ENCODE data around the gene SGMS1. TPM values are rescaled to one million over a fixed set of nuclear protein-coding genes. Genes with fewer than 3 reads are reported as not detected.

SGMS1 gene
- total RNA-seq, 2 experiments from 2014 or later, result 20.4 to 21.0 TPM

DNA sequence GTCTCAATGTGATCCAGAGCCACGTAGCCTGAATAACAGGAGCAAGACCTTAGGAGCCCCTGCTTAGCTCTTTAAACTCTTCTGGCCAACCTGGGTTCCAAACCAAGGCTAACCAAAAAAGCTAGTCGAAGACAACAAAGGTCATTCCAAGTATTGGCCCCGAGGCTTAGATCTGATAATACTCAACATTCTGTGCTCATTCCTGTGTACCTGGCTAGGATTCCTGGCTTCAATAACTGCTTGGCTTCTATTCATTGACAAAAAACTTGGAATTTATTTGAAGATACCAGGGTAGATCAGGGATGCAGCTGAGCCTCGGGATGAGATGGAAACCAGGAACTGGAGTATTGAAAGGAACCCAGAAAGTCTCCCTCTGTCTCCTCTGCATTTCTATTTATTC, 4.1 kb upstream of the SGMS1 start:
- Mint-ChIP-seq H3K27ac (no peak overlapping the region), H3K4me3 (no peak overlapping the region), H3K9me3 (no peaks in the 10 kb centered on the region), H3K36me3 (peaks cover 10% of the 10 kb centered on the region), H3K4me1 (peaks cover 10% of the 10 kb centered on the region), H3K27me3 (no peaks in the 10 kb centered on the region)
- ATAC-seq (ENCODE audit: low read depth), result no peak
- POLR2A ChIA-PET, result interaction anchor here (1.4 kb wide), 1 partner anchor 9 kb away, joined by 4 read pairs; no protein-coding TSS in a partner anchor
- DNase-seq, result no peak

DNA sequence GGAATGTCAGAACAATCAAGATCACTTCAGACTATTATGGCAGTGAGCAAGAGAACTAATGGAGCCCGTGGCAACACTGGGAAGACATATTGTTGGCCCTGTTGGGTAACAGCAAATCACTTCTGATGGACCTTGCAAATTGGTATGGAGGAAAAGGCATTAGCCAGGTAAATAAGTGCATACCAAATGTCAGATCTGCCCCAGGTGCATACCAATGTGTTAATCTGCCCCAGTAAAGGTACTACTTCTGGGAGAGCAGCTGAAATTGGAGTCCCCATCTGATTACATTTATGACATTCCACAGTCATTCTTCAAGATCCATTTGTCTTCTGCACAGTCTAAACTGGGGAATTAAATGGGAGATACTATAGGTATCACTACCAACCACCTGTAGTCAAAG, 3.7 kb upstream of the SGMS1 start:
- POLR2A ChIA-PET, result interaction anchor here (1.4 kb wide), 1 partner anchor 9 kb away, joined by 4 read pairs; no protein-coding TSS in a partner anchor
- Mint-ChIP-seq H3K27me3 (no peaks in the 10 kb centered on the region), H3K36me3 (peaks cover 10% of the 10 kb centered on the region), H3K4me1 (peaks cover 10% of the 10 kb centered on the region), H3K4me3 (no peak overlapping the region), H3K9me3 (no peaks in the 10 kb centered on the region), H3K27ac (no peak overlapping the region)
- no peak for DNase-seq
- ATAC-seq (ENCODE audit: low read depth), result no peak

DNA sequence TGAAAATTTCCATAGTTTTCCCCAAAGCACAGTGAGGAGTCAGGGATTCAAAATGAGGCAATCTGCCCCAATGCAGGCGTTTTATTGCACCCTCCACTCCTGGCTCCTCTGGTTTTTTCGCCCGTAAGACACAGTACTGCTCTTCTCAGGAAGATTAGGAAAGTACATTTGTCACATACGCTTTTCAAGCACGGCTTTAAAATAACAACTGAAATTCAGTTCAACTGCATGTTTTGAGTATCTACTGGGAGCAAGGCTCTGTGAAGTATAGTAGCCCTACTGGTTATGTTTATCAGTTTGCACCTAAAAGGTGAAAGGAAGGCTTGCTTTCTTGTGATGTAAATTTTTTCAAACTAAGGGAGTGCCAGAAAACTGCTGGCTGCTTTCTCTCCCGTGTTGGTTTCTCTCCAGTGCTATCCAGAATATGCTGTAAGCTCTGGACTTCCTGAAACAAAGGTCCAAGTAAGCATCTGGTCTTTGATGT, 1.9 kb upstream of the SGMS1 start:
- Mint-ChIP-seq H3K9me3 (no peaks in the 10 kb centered on the region), H3K4me1 (peaks cover 15% of the 10 kb centered on the region), H3K4me3 (peak overlapping the region; percentile 89), H3K27me3 (no peaks in the 10 kb centered on the region), H3K36me3 (peaks cover 10% of the 10 kb centered on the region), H3K27ac (peak overlapping the region; percentile 93)
- ATAC-seq (ENCODE audit: low read depth) (no peak), DNase-seq (no peak)
- POLR2A ChIA-PET, result interaction anchor here (1.7 to 2.4 kb wide), 2 partner anchors 11 to 34 kb away, joined by 14 to 26 read pairs; no protein-coding TSS in a partner anchor

DNA sequence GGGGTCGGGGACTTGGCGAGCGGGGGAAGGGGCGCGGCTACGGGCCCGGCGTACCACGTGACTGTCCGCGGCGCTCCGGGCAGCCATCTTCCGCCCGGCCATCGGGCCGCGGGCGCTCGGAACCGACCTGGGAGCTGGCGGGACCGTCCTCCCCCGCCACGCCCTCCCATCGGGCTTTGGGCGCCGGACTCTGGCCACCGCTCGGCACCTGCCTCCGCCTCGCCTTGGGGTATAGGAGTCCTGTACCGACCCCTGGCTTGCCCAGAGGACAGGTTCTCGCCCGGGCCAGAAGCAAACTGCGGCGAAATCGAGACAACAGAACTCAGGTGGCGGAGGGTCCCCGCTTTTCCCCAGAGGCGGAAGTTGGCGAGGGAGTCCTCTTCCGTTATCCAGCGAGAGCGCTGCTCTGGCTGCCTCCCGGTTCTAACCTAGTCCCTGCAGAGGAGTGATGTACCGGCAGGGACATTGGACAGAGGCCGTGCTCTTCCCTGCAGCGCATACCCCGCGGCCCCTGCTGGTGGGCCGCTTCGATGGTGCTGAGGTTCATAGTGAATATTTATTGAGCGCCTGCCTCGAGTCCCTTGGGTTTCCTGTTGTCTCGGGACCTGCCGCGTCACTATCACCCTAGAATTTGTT, 1.2 kb upstream of the SGMS1 start:
- Mint-ChIP-seq H3K27me3 (no peaks in the 10 kb centered on the region), H3K4me3 (peak overlapping the region; percentile 89), H3K36me3 (peaks cover 9% of the 10 kb centered on the region), H3K27ac (peak overlapping the region; percentile 93), H3K4me1 (peaks cover 20% of the 10 kb centered on the region), H3K9me3 (no peaks in the 10 kb centered on the region)
- DNase-seq (no peak), ATAC-seq (ENCODE audit: low read depth) (peak; percentile 45)
- POLR2A ChIA-PET, result interaction anchor here (1.0 to 2.5 kb wide), 5 partner anchors 12 to 81 kb away, joined by 3 to 26 read pairs (median 10); no protein-coding TSS in a partner anchor

DNA sequence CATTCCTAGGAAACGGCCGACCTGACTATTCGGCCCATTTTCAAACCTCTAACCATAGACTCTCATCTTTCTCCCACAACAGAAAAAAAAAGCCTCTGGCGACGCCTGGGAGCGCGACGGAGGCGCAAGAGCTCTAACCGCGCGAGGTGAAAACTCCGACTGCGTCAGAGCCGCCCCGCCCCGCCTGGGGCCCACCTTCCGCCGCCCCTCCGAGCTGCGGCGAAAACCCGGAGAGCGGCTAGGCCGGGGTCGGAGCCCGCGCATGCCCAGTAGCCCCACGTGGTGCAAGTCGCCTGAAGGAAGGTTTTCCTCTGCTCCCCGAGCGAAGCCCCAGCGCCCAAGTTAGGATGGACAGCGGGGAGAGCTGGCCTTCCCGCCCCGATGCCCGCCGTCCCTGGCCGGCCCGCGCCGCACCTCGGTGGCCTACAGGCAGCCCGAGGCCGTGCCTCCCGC, 683 bp upstream of the SGMS1 start:
- POLR2A ChIA-PET, result interaction anchor here (1.0 to 2.5 kb wide), 5 partner anchors 13 to 80 kb away, joined by 3 to 26 read pairs (median 10); no protein-coding TSS in a partner anchor

DNA sequence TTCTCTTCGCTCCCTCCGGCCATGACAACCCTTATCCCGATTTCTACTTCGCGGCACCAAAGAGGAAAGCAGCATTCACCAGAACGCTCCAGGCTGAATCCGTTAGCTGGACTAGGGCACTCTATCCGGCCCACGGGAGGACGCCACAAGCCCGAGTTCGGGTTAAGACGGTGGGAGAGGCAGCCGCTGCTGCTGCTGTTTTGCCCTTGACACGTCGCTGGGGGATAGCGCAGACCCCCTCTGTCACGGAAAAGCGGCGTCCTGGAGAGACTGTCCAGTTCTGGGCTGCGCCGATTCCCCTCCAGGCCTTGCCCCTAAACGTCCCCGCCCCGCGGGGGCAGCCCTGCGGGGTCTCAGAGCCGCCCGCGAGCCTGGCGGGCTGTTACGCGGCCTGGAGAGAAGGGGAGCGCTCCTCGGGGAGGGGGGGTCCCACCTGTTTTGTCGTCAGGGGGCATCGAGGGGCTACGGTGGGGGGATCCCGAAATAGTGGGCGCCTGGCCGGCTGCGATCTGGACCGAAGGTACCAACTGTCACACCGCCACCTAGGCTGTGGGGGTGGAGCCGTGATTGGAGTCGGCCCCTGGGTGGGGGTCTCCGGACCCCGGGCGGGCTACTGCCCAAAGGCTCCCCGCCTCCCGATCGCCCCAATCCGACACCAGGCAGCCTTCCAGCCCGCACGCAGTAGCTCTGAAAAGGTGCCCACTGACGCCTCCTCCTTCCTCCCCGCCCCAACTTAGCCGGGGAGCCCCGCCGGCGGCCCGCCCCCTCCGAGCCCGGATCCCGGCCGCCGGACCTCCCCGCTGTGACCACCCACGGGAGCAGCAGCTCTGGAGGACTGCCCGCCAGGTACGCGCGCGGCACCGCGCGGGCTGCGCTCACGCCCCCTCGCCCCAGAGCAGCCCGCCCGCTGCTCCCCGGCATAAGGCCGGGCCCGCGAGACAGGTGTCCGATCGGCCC, 772 bp downstream of the SGMS1 start:
- POLR2A ChIA-PET, result interaction anchor here (1.6 to 2.5 kb wide), 3 partner anchors 10 to 79 kb away, joined by 4 to 10 read pairs (median 9); no protein-coding TSS in a partner anchor
- no peaks in the 10 kb centered on the region for H3K9me3 Mint-ChIP-seq
- peaks cover 30% of the 10 kb centered on the region for H3K4me1 Mint-ChIP-seq
- DNase-seq (peak; percentile 57), ATAC-seq (ENCODE audit: low read depth) (peak; percentile 12)
- no peaks in the 10 kb centered on the region for H3K27me3 Mint-ChIP-seq
- peak overlapping the region; percentile 88 for H3K4me3 Mint-ChIP-seq
- H3K36me3 Mint-ChIP-seq, result peaks cover 9% of the 10 kb centered on the region
- H3K27ac Mint-ChIP-seq, result peak overlapping the region; percentile 96

More for the DNA sequence above, 683 bp upstream of the SGMS1 start:
- Mint-ChIP-seq H3K36me3 (peaks cover 9% of the 10 kb centered on the region), H3K9me3 (no peaks in the 10 kb centered on the region), H3K27ac (peak overlapping the region; percentile 96), H3K4me1 (peaks cover 23% of the 10 kb centered on the region), H3K4me3 (peak overlapping the region; percentile 88), H3K27me3 (no peaks in the 10 kb centered on the region)
- ATAC-seq (ENCODE audit: low read depth) (peak; percentile 65), DNase-seq (peak; percentile 98)

DNA sequence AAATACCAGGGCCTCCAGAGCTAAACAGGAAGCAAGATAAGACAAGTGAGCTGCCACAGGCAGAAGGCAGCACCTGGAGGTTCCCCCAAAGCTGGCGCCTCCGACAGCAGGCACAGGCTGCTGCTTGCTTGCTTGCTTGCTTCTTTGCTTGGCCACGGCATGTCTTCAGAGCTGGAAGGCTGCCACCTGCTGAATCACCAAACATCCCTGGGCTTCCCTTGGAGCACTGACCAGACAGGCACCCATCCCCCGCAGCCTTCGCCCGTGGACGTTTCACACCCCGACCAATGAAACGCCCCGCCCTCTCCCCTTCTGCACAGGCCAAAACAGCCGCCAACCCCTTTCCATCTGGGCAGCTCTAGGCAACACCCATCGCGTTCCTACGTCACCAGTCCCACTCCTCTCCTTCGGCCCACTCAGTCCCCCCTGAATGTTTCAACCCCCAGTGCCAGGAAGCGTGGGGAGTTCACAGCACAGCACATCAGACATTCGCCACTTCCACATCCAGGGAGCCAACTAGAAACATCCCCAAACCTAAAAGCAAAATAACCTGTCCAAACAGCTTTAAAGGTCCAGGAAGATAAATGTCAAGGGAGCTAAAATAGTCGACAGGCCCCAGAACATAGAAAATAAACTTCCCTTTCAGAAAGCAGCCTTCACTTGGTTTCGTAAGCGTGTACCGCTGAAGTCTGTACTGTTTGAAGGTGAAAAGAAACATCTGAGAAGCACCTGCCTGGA, 1.6 kb downstream of the SGMS1 start:
- peaks cover 3% of the 10 kb centered on the region for H3K36me3 Mint-ChIP-seq
- POLR2A ChIA-PET, result interaction anchor here (0.8 to 1.6 kb wide), 4 partner anchors 10 to 38 kb away, joined by 3 to 9 read pairs (median 4); no protein-coding TSS in a partner anchor
- DNase-seq (peak; percentile 67), ATAC-seq (ENCODE audit: low read depth) (peak; percentile 17)
- peaks cover 30% of the 10 kb centered on the region for H3K4me1 Mint-ChIP-seq
- peak overlapping the region; percentile 88 for H3K4me3 Mint-ChIP-seq
- no peaks in the 10 kb centered on the region for H3K27me3 Mint-ChIP-seq
- no peaks in the 10 kb centered on the region for H3K9me3 Mint-ChIP-seq
- peak overlapping the region; percentile 89 for H3K27ac Mint-ChIP-seq

DNA sequence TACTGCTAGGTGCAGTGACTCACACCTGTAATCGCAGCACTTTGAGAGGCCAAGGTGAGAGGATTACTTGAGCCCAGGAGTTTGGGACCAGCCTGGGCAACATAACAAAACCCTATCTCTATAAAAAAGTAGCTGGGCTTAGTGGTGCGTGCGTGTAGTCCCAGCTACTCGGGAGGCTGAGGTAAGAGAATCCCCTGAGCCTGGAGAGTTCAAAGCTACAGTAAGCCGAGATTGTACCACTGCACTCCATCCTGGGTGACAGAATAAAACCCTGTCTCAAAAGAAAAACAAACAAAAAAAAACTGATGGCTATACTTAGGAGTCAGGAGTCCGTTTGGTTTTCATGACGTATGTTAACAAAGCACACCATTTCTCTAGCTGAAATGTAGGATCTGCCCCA, 2.9 kb downstream of the SGMS1 start:
- peak overlapping the region; percentile 88 for H3K4me3 Mint-ChIP-seq
- no peaks in the 10 kb centered on the region for H3K9me3 Mint-ChIP-seq
- DNase-seq, result no peak
- peaks cover 2% of the 10 kb centered on the region for H3K36me3 Mint-ChIP-seq
- H3K4me1 Mint-ChIP-seq, result peaks cover 30% of the 10 kb centered on the region
- H3K27me3 Mint-ChIP-seq, result no peaks in the 10 kb centered on the region
- no peak overlapping the region for H3K27ac Mint-ChIP-seq
- POLR2A ChIA-PET, result interaction anchor here (1.6 kb wide), 1 partner anchor 8 kb away, joined by 4 read pairs; no protein-coding TSS in a partner anchor
- no peak for ATAC-seq (ENCODE audit: low read depth)

DNA sequence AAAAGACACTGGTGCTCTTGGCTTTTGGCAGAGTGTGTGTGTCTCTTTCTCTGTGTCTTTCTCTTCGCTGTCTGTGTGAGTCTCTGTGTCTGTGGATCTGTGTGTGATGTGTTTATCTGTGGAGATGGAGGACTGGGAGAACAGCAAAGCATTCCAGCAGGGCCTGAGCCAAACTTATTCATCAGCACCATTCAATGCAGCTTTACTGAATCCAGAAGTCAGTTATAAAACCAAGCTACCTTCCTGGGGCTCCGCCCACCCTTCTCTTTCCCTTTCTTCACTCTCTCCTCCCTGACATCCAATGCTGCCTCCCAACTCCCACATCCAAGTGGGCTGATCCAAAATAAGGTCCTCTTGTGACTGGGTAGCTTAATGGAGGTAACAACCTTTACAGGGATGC, 3.9 kb downstream of the SGMS1 start:
- POLR2A ChIA-PET, result no interaction called here
- no peaks in the 10 kb centered on the region for H3K9me3 Mint-ChIP-seq
- no peak overlapping the region for H3K27ac Mint-ChIP-seq
- no peak overlapping the region for H3K4me3 Mint-ChIP-seq
- peaks cover 23% of the 10 kb centered on the region for H3K4me1 Mint-ChIP-seq
- peaks cover 2% of the 10 kb centered on the region for H3K36me3 Mint-ChIP-seq
- DNase-seq, result no peak
- no peak for ATAC-seq (ENCODE audit: low read depth)
- no peaks in the 10 kb centered on the region for H3K27me3 Mint-ChIP-seq

DNA sequence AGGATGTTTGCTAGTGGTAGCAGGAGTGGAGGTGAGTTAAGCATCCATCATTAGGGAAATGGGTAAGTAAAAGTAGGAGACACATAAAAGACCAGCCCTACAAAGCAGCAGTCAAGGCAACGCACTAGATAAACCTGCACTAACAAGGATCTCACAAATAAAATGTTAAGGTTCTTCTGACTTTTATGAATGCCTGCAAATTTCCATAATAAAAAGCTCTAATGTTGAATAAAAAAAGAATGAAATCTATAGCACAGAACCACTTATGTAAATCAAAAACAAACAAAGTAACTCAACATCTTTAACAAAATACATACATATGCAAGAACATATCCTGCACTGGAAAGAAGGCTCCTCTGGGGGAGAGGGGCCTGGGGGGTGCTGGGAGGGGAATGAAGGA, 4.6 kb downstream of the SGMS1 start:
- no peak for DNase-seq
- H3K9me3 Mint-ChIP-seq, result no peaks in the 10 kb centered on the region
- no peak overlapping the region for H3K4me3 Mint-ChIP-seq
- peaks cover 2% of the 10 kb centered on the region for H3K36me3 Mint-ChIP-seq
- POLR2A ChIA-PET, result no interaction called here
- ATAC-seq (ENCODE audit: low read depth), result no peak
- no peak overlapping the region for H3K27ac Mint-ChIP-seq
- H3K27me3 Mint-ChIP-seq, result no peaks in the 10 kb centered on the region
- peaks cover 21% of the 10 kb centered on the region for H3K4me1 Mint-ChIP-seq

DNA sequence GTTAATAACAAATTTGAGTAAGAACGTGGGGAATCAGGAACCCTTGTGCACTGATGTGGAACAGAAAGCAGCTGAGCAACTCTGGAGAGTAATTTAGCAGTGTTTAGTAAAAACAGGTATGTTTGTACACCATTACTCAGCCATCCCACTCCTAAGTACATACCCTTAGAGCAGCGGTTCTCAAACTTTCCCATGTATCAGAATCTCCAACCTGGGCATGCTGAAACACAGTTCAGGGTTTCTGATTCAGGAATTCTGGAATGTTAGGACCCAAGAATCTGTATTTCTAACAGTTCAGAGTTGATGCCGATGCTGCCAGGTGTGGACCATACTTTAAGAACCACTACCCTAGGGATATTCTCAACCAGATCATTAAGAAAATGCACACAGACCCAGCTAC, 5.1 kb downstream of the SGMS1 start:
- peaks cover 21% of the 10 kb centered on the region for H3K4me1 Mint-ChIP-seq
- no peak overlapping the region for H3K4me3 Mint-ChIP-seq
- no peaks in the 10 kb centered on the region for H3K27me3 Mint-ChIP-seq
- H3K36me3 Mint-ChIP-seq, result peaks cover 2% of the 10 kb centered on the region
- POLR2A ChIA-PET, result no interaction called here
- ATAC-seq (ENCODE audit: low read depth) (no peak), DNase-seq (no peak)
- H3K27ac Mint-ChIP-seq, result no peak overlapping the region
- no peaks in the 10 kb centered on the region for H3K9me3 Mint-ChIP-seq

DNA sequence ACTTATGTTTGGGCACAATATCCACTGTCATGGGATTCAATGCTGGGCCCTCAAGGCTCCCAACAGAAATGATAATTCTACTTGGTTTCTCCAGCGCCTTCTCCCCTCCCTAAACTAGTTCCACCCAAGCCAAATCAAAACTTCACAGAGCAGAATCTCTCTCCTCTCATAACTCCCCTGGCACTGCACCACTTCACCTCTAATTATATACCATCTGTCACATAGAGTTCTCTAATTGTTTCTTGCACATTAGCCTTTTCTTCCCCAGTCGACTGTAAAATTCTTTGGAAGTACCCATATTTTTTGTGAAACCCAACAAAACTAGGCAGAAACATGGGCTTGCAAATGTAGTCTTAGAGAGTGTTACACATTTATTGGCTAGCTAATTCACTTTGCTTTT, 8.1 kb downstream of the SGMS1 start:
- Mint-ChIP-seq H3K36me3 (peaks cover 5% of the 10 kb centered on the region), H3K9me3 (no peaks in the 10 kb centered on the region), H3K4me1 (peaks cover 34% of the 10 kb centered on the region), H3K27ac (no peak overlapping the region), H3K4me3 (no peak overlapping the region), H3K27me3 (no peaks in the 10 kb centered on the region)
- DNase-seq (no peak), ATAC-seq (ENCODE audit: low read depth) (no peak)
- POLR2A ChIA-PET, result no interaction called here
